ENCODE measurements around the gene NAT14.

Gene NAT14

GRCh38 chr19:55481794-55482155, 3.2 kb upstream of the NAT14 start:
- no peak for DNase-seq (ENCODE audit: extremely low read depth, insufficient read length)
- TF ChIP-seq CTCF (IDR thresholded peaks at IDR 0.05; ENCODE audit: insufficient read depth, low read length, poor library complexity, severe bottlenecking) = no peak
- no peaks in the 10 kb centered on the region for H3K27me3 ChIP-seq (replicated peaks; ENCODE audit: control insufficient read depth, insufficient read depth, low read length)
- peaks cover 2% of the 10 kb centered on the region for H3K36me3 ChIP-seq (ENCODE audit: control insufficient read depth, insufficient read depth, low read length)
- no peak overlapping the region for H3K4me3 ChIP-seq (replicated peaks; ENCODE audit: low read depth, low read length)

GRCh38 chr19:55482156-55482961, 2.6 kb upstream of the NAT14 start:
- TF ChIP-seq CTCF (IDR thresholded peaks at IDR 0.05; ENCODE audit: insufficient read depth, low read length, poor library complexity, severe bottlenecking) = no peak
- peaks cover 2% of the 10 kb centered on the region for H3K36me3 ChIP-seq (ENCODE audit: control insufficient read depth, insufficient read depth, low read length)
- no peak for DNase-seq (ENCODE audit: extremely low read depth, insufficient read length)
- H3K4me3 ChIP-seq (replicated peaks; ENCODE audit: low read depth, low read length) = no peak overlapping the region
- H3K27me3 ChIP-seq (replicated peaks; ENCODE audit: control insufficient read depth, insufficient read depth, low read length) = no peaks in the 10 kb centered on the region

GRCh38 chr19:55482967-55483705, 1.9 kb upstream of the NAT14 start:
- H3K36me3 ChIP-seq (ENCODE audit: control insufficient read depth, insufficient read depth, low read length) = peaks cover 2% of the 10 kb centered on the region
- TF ChIP-seq CTCF (IDR thresholded peaks at IDR 0.05; ENCODE audit: insufficient read depth, low read length, poor library complexity, severe bottlenecking) = no peak
- H3K27me3 ChIP-seq (replicated peaks; ENCODE audit: control insufficient read depth, insufficient read depth, low read length) = no peaks in the 10 kb centered on the region
- DNase-seq (ENCODE audit: extremely low read depth, insufficient read length) = no peak
- H3K4me3 ChIP-seq (replicated peaks; ENCODE audit: low read depth, low read length) = no peak overlapping the region

- H3K4me3 ChIP-seq (replicated peaks; ENCODE audit: low read depth, low read length) = peak overlapping the region; percentile 79
- peaks cover 2% of the 10 kb centered on the region for H3K36me3 ChIP-seq (ENCODE audit: control insufficient read depth, insufficient read depth, low read length)
- no peak for DNase-seq (ENCODE audit: extremely low read depth, insufficient read length)
- no peaks in the 10 kb centered on the region for H3K27me3 ChIP-seq (replicated peaks; ENCODE audit: control insufficient read depth, insufficient read depth, low read length)
- no peak for TF ChIP-seq CTCF (IDR thresholded peaks at IDR 0.05; ENCODE audit: insufficient read depth, low read length, poor library complexity, severe bottlenecking)
Measured at GRCh38 chr19:55483706-55484592, 1.0 kb upstream of the NAT14 start.

GRCh38 chr19:55485439-55486011, 537 bp downstream of the NAT14 start:
- DNase-seq (ENCODE audit: extremely low read depth, insufficient read length) = no peak
- Histone ChIP-seq H3K4me3 (replicated peaks; ENCODE audit: low read depth, low read length) (peak overlapping the region; percentile 79), H3K27me3 (replicated peaks; ENCODE audit: control insufficient read depth, insufficient read depth, low read length) (no peaks in the 10 kb centered on the region), H3K36me3 (ENCODE audit: control insufficient read depth, insufficient read depth, low read length) (peaks cover 2% of the 10 kb centered on the region)
- no peak for TF ChIP-seq CTCF (IDR thresholded peaks at IDR 0.05; ENCODE audit: insufficient read depth, low read length, poor library complexity, severe bottlenecking)

All from GM06990 (cell line).